HG02610 (cell line): Measurements from ENCODE around the gene CAMTA1.

Source experiments
- ATAC-seq: cut with Tn5 transposase; IDR thresholded peaks from one replicate; pipeline ENCODE4 v1.9.1; 2021; ENCODE audit warnings: mild to moderate bottlenecking, moderate library complexity; ENCODE audit not compliant: unreplicated experiment

Gene CAMTA1

DNA sequence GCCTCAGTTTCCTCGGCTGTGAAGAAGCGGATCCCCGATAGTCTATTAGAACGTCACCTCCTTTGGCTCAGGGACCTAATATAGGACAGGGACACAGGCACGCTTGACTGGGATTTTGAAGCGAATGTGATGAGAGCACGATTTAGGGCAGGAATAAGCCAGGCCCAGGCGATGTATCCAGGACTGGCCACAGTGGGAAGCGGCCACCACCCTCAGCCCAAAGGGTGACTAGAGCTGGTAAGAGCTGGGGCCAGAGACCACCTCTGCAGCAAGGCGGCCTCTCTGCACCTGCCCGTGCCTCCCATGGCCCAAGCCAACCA, 885.9 kb downstream of the CAMTA1 start:
- ATAC-seq: no peak

DNA sequence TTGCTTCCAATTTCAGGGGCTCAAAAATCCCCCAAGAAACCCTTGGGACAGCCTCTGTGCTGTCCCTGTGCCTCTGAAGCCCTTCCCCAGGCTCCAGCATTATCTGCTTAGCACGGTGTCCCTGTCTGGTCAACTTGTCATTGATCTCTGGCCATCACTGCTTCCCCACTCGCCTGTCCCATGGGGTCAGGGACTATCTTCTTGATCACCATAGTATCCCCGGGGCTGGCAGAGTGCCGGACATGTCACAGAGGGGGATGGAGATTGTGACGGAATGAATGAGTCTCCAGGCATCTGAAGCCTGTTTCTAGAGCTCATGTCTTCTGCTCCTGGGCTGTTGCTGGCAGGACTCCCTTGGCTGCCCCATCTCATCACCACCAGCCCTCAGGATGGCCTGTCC, 886.4 kb downstream of the CAMTA1 start:
- ATAC-seq: no peak

DNA sequence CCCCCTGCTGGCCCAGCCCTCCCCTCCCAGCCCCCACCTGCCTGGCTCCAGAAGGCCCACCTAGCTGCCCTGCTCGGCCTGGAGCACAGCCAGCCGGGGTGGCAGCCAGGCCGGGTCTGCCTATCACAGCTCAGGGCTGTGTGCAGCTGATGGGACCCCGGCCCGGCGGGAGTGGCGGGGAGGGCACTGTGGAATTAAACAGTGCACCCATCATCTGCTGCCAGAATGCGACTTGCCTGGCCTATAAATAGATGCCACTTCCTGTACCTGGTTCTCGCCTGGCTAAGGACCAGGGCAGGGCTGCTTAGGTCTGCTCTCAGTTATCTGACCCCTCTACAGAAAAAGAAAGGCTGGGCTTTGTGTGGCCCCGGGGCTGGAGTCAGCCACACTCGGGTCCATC, 887.6 kb downstream of the CAMTA1 start:
- ATAC-seq: no peak

DNA sequence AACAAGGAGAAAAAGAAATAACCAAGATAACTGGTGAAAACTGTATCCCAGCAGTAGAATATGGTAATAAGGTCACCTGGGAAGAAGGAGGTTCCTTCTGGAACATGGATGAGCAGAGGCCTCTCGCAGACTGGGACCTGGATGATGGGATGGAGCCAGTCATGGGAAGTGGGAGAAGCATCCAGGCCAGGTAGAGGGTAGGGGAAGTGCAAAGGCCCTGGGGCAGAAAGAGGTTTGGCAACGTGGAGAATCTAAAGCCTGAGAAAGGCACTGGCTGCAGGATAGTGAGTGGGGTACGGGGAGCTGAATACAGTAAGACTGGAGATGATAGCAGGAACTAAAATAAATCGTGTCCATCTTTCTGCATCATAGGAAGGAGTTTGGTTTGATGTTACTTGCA, 889.7 kb downstream of the CAMTA1 start:
- no peak for ATAC-seq

DNA sequence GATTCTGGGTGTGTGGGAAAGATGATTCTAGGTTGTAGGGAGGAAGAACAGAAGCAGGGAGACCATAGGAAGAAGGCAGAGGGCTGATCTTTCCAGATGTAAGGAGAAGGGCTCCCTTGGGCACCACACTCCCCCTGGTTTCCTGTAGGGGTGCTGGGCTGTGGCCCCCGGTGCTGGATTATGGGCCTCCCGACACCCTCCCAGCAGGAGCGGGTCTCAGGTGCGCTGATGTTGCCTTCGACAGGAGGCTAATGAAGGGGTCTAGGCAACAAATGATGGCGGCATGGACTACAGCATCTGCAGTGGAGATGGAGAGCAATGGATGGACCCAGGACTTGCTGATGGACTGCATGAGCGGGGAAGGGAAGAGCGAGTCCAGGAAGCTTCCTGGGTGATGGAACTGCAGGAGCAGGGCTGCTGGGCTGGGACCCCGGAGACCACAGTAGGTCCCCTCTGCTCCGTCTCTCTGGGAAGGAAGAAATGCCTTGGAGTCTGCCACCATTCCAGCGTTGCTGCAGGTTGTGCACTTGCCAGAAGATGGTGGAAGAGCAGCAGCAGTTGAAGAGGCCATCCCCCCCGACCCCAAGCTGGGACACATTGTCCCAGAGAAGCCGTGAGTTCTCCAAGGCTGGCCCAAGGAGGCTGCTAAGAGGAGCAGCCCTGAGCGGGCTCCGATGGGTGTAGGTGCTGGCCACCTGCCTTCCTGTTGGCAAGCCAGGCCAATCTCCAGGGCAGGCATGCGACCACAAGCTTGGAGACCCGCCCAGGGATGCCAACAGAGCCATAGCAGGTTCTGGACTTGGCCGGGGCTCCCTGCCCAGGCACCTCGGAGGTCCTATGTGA, 890.4 kb downstream of the CAMTA1 start:
- no peak for ATAC-seq

DNA sequence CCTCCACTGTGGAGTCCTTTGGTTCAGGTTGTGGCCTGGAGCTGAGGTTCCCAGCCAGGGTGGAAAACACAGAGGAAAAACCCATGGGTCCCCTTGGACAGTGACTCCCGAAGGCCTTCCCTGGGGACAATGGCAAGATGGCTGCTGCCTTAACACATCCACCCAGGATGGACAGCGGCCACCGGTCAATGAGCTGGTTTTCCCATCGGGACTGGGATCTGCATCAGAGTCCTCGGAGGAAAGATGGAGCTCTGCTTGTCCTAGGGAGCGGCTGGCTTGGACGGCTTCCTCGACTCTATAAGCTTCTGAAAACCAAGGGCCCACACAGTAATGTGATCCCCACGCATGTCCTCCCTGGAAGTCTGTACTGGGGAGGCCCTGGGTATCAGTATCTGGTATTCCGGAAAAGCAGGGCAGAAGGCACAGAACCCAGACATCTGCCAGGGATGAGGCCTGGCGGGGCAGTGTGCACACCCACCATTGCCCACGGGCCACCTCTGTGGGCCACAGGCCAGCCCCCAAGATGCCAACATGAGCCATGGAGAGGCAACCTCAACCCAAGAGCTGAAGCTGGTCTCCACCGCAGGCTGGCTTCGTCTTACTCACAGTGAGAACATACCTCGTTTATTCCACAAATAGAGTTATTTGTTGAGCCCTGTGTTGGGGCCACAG, 891.2 kb downstream of the CAMTA1 start:
- ATAC-seq: no peak

DNA sequence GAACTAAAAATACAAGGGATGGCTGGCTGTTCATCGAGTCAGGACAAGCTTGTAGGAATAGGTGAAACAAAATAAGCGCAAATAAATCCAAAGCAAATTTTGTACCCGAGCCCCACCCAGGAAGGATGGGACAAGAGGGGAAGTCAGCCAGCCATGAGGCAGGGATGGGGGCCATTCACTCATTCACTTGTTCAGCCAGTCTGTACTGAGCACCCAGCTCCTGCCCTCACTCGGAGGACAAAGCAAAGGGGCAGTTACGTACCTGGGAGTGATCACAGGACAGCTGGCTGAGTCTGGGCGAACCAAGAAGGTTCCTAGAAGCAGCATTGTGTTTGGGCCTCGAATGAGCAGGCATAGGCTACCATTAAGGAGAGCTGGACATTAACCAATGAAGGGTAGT, 891.9 kb downstream of the CAMTA1 start:
- ATAC-seq: no peak

DNA sequence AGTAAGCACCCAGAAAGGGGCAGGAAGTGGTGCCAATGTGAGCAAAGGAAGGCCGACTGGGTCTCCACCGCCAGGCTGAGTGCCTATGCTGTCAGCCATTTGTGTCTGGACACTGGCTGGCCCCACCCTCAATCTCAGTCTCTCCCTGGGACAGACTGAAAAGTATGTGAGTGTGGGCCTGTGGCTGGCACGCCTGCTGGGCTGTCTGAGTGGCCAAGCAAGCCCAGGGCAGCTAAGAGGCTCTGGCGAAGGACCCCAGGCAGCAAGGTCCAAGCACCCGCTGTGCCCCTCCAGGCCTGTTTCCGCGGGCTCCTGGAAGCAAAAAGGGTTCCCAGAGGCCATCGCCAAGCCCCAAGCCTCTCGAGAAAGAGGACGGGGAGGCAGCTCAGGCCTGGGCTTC, 892.6 kb downstream of the CAMTA1 start:
- ATAC-seq: no peak

DNA sequence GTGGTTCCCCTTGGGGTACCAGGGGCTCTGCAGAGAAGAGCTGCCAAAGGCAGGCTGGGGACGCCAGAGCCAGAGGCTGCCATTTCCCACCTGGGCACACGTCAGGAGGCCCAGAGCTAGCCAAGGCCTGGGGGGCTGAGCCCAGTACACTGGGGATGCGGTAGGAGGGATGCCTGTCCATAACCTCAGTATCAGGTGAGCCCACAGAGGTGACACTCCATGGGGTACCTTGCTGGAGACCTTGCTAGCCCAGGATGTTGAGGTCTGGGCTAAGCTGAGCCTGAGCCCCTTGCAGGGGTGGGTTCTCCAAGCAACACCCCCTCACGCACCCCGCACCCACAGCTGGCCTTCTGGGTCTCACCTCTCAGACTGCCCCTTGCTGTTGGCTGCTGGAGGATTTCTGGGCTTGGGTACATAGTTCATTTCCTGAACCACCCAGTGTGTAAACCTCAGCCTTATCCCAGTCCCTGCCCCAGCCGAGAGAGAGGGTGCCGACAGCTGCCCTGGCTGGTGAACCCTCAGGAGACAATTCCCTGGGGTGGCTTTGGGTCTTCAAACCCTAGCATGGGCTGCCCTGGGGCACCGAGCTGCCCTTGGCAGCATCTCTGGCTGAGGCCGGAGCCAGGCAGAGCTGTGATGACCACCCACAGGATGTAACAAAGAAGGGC, 893.4 kb downstream of the CAMTA1 start:
- ATAC-seq: no peak

DNA sequence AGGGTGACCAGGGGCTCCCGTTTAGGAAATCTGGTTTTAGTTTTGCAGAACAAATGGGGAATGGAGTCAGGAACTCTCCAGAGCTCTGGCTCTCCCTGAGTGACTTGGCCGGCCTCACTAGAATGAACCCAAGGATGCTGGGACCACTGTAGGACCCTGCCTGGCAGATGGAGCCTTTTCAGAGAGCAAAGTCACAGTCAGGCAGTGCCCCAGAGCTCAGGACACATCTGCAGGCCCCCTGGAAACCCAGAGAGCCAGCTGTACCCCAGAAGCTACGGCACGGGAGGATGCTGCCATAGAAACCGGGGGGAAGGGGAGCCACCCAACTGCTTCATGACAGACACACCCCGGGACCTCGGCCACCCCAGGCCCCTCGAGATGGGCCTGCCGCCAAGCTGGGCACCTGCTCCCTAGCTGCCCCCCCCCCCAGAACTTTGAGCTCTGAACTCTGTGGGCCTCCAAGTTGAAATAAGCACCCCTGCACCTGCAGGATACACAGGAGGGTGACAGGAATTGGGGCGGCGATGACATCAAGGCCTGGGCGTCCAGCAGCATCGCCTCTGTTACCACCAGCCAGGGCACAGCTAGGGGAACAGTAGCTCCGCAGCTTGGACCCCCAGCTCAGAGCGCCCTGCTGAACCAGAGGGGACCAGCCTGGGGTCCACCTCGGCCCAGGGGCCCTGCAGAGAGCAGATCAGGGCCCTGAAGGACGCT, 894.1 kb downstream of the CAMTA1 start:
- no peak for ATAC-seq

DNA sequence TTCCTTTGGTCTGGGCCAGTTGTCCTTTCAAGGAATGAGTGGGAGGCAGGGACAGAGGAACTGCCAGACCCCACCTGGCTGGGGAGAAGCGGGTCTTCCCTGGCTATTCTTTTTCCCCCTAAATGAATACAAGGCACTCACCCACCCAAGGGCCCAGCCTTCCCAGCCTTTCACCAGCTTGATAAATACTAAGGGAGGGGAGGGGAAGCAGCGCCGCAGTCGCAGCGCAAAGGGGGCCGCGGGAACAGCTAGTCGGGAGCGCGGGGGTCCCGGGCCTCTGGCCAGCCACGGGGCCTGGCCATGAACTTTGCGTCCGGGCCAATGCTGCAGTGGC, 894.6 kb downstream of the CAMTA1 start:
- no peak for ATAC-seq

DNA sequence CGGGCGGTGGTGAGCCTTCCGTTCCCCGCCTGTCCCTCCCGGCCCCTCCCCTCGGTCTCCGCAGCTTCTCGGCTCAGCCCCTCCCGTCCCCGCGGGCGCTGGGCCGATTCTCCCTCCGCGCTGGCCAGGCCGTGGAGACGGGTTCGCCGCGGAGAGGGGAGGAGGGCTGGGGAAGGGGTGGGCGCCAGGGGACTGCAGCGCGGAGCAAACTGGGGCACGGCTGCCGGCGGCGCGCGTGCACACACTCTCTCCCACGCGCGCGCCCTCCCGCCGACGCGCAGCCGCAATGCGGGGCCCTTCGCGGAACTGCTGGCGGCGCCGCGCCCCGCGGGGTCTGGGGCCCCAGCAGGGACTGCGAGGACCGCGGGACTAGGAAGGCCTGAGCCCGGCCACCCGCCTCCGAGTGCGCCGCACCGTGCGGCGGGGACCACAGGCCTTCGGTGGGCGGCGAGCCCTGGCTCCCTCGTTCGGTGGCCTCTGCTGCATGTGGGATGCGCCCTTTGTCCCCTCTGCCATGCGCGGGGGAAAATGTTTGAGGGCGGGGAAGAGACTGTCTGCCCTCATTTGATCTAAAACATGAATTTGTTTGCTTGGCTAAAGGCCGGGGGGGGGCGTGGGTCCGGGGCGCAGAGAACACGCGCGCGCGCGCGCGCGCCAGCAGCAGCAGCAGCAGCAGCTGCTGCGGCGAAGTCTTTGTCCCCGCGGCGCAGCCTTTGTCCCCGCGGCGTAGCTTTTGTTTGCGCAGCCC, 895.1 kb downstream of the CAMTA1 start:
- no peak for ATAC-seq

DNA sequence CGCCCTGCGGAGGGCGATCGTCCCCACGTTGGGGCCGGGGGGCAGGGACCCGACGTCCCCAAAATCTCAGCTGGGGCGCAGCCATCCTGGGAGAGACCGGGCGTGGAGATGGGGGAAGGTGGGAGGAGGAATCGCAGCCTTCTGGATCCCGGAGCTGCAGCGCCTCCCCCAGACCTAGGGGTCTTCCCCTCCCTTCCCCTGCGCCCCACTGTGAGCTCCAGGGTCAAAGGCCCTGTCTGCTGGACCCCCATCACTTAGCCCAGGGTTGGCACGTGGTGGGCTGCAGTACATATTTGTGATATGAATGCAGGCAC, 895.7 kb downstream of the CAMTA1 start:
- ATAC-seq: no peak

DNA sequence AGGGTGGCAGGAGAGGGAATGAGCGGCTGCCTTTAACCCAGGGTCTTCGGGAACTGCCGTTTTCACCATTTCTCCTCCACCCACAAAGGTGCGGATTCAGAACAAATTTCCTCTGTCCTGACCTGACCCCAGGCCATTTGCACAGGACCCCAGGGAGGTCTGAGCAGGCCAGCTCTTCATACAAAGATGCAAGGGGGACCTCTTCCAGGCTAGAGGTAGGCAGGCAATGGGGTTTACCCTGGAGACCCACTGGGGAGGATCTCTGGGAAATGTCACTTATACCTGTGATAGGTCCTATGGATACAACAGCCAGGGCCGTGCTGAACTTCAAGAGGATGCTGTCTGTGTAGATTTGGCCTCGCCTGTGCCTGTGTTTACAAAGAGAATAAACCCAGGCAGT, 896.1 kb downstream of the CAMTA1 start:
- no peak for ATAC-seq

DNA sequence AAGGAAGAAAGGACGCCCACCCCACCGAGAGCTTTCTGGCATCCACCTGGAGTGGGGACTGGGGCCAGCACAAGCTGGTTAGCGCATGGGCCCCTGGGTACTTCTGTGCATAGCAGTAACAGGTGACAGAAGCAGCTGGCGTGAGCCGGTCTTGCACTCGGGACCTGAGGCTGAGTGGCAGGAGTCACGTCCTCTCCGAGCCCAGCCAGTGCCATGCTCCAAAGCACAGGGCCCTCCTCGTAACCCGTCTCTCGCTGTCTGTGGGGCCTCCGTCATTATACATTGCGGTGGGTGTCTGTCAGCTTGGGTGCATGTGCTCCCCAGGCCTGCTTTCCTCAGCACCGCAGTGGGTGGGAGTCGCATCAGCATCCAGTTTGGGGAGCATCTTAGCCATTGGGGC, 898.3 kb downstream of the CAMTA1 start:
- ATAC-seq: no peak

DNA sequence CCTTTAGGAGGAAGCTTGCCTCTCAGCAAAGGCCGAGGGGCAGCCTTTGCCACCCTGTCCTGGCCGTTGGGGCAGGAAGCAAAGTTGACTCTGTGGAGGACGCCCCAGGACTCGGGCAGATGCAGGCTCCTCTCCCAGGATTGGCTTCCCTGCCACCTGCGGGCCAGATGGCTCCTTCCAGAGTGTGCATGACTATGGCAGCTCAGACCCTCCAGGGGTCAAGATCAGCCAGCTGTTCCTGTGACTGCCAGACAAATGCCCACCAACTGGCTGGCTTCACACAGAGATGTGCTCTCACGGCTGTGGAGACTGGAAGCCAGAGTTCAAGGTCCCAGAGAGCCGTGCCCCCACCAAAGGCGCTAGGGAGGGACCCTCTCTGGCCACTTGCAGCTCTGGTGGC, 898.9 kb downstream of the CAMTA1 start:
- ATAC-seq: no peak

DNA sequence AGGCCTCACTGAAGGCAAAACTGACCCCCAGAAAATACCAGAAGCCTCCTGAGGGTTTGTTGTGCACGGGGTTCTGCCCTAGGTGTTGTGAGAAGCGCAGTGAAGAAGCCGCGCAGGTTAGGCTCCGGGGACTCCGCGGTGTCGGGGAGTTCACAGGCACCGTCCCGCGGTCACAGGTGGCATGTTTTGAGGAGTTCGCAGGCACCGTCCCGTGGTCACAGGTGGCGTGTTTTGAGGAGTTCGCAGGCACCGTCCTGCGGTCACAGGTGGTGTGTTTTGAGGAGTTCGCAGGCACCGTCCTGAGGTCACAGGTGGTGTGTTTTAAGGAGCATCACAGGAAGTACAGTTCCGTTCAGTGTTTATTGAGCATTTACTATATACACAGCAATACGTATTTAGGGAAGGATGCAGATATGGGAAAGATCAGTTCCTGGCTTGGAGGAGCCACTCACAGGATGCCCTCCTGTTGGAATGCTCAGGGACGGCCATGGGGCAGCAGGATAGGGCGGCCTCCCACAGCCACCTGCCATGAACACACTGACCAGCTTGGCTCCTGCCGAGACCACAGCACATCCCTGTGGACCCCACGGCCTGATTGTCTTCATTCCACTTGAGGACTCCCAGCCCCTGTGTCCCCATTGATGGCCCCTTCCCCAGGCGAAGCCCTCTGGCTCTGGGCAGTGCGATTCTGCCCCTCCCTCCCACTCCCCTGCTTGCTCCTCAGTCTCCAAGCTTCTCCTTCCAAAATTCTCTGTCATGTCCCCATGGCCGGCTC, 899.8 kb downstream of the CAMTA1 start:
- ATAC-seq: no peak

DNA sequence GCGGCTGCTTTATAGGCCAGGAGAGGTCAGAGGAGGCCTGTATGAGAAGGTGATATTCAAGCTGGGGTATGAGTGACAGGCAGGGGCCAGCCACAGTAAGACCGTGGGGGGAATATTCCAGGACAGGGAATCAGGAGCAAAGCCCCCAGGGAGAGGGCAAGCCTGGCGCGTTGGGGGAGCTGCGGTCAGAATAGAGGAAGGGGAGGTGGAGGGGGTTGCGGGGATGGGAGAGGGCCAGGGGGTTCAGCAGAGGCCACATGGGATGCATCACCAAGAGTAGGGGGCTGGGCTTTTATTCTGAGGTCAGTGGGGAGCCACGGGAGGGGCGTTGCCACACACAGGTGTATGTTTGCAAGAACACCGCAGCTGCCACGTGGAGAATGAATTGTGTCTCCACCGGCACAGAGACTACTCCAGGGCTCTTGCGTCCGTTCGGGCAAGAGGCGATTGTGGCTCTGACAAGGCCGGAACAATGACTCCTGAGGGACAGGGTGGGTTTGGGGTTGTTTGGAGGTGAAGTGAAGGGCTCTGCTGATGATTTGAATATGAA, 901.1 kb downstream of the CAMTA1 start:
- no peak for ATAC-seq

DNA sequence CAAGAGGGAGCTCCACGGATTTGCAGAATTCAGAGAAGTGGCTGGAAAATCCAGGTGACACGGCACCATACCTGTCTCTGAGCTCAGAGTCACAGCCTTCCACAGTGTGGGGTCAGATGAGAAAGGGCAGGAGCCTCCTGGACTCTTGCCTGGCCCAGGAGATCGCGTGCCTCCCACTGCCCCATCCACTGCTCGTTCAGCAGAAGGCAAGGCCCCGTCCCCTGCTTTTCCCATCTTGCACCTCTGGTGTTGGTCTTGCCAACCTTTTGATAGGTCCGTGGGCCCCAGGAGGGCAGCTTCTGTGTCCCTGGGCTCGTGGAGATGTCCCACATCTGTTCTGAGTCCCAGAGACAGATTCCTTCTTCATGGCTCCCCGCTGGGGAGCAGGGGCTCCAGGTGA, 902.2 kb downstream of the CAMTA1 start:
- no peak for ATAC-seq

DNA sequence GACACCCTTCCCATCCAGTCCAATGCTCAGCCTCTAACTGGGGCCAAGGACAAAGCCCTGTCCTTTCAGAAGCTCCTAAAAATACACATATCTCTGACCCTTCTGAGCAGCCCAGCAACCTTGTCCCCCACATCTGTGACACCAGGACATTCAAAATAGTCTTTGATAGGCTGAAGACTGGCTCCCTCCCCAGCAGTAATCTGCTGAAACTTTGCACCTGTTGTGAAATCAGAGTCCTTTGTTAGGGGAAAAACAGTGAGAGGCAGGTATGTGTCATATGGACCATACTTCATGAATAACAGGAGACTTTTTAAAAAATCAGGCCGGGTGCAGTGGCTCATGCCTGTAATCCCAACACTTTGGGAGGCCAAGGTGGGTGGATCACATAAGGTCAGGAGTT, 903.4 kb downstream of the CAMTA1 start:
- no peak for ATAC-seq
